Measurements from ENCODE around the gene MB21D2.
A peak's percentile ranks its signal among the peaks of the same experiment; 100 is the strongest.

The MB21D2 gene

DNA sequence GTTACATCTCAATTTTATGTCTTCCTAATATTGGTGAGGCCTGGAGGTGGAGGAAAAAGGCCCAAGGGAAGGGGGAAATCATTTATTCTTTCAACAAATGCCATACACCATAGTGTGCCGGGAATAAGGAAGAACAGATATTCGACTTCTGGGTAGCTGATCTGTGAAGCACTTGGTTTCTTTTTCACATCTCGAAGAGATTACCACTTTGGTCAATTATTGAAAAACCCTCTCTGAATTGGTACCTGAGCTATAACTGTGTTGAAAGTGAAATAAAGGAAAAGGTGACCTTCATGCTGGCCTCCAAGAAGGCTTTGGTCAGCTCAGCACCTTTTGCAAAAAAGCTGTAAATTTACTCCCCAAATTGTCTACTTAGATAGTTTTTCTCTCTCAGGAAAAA lies 14.2 kb upstream of the MB21D2 start:
- TF ChIP-seq, protein P1, sequence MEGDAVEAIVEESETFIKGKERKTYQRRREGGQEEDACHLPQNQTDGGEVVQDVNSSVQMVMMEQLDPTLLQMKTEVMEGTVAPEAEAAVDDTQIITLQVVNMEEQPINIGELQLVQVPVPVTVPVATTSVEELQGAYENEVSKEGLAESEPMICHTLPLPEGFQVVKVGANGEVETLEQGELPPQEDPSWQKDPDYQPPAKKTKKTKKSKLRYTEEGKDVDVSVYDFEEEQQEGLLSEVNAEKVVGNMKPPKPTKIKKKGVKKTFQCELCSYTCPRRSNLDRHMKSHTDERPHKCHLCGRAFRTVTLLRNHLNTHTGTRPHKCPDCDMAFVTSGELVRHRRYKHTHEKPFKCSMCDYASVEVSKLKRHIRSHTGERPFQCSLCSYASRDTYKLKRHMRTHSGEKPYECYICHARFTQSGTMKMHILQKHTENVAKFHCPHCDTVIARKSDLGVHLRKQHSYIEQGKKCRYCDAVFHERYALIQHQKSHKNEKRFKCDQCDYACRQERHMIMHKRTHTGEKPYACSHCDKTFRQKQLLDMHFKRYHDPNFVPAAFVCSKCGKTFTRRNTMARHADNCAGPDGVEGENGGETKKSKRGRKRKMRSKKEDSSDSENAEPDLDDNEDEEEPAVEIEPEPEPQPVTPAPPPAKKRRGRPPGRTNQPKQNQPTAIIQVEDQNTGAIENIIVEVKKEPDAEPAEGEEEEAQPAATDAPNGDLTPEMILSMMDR (IDR thresholded peaks at IDR 0.05; ENCODE audit: low read depth, low read length) = no peak
- no peak for DNase-seq (ENCODE audit: low read depth in 2 of 2)
- no peak overlapping the region for H3K4me3 ChIP-seq (replicated peaks in 1 of 2; ENCODE audit: low read depth in 2 of 2, low read length in 2 of 2)

DNA sequence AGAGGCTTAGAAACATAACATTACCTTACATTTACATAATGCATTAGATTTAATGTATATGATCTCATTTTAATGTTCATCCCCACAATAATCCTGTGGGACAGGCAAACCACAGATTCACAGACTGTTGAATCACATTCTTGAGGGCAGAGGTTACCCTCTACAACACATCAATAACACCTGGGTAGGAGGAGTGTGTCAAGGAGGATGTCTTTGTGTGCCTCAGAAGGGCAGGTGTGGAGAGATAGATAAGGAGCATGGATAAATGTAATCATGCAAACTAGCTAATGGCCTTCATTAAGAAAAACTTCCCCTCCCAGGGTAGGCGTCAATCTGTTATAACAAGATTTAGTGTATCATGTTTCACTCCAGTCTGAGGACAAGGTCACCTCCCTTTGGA lies 12.9 kb upstream of the MB21D2 start:
- H3K4me3 ChIP-seq (replicated peaks in 1 of 2; ENCODE audit: low read depth in 2 of 2, low read length in 2 of 2) = no peak overlapping the region
- DNase-seq (ENCODE audit: low read depth in 2 of 2) = no peak
- TF ChIP-seq, protein P1 (IDR thresholded peaks at IDR 0.05; ENCODE audit: low read depth, low read length) = no peak

DNA sequence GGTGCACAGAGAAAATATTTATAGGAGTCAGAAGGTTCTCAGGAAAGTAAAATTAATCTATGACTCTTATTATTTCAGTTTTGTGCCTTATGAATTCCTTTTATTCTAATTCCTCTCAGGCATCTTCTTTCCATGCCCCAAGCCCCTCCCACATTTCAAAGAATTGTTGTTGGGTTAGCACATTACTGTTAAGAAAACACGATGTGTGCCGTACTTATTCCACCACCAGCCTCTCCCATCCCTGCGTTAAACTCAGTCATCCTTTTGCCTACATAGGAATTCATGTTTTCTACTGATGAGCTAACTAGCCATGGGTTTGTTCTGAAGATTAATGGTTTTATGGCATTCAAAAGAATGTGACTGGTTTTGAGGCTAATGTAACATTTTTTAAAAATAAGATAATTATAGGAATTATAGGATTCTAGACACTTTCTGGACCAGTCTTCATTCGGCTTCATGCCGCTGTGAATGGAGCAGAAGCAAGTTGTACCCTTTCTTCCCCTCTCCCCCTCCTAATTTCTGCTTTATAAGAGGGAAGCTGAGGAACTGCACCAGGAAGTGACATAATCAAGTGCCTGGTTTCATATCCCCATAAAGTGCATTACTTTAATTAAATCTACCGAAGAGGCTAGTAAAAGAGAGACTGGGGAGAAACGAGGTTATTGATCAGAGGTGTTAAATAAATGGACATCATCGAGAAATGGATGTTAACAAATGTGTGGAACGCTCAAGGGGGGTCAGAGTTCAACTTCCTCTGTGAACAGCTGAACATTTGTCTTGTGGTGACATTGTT lies 12.3 kb upstream of the MB21D2 start:
- H3K4me3 ChIP-seq (replicated peaks in 1 of 2; ENCODE audit: low read depth in 2 of 2, low read length in 2 of 2) = no peak overlapping the region
- TF ChIP-seq, protein P1 (IDR thresholded peaks at IDR 0.05; ENCODE audit: low read depth, low read length) = no peak

DNA sequence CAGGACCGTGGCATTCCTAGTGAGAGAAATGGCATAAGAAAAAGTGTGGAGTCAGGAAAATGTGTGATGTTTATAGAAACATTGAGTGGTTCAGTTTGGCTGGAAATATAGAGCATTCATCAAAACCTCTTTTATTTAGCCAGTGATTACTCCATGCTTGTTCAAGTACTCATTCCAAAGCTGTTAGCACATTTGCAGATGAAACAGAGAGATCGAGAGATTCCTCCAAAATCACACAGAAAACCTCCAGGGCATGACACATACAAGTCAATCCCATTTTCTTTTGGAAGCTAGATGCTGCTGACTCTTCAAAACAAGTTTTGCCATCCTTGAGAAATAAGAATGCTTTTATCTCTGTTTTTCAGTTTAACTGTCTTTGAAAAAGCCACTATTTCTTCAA lies 11.5 kb upstream of the MB21D2 start:
- H3K4me3 ChIP-seq (replicated peaks in 1 of 2; ENCODE audit: low read depth in 2 of 2, low read length in 2 of 2) = no peak overlapping the region
- TF ChIP-seq, protein P1 (IDR thresholded peaks at IDR 0.05; ENCODE audit: low read depth, low read length) = no peak
- DNase-seq (ENCODE audit: low read depth in 2 of 2) = peak in 1 of 2 donors; percentile 36

More for the DNA sequence above, 12.3 kb upstream of the MB21D2 start:
- peak; percentile 50 to 51 for DNase-seq (ENCODE audit: low read depth in 2 of 2)

DNA sequence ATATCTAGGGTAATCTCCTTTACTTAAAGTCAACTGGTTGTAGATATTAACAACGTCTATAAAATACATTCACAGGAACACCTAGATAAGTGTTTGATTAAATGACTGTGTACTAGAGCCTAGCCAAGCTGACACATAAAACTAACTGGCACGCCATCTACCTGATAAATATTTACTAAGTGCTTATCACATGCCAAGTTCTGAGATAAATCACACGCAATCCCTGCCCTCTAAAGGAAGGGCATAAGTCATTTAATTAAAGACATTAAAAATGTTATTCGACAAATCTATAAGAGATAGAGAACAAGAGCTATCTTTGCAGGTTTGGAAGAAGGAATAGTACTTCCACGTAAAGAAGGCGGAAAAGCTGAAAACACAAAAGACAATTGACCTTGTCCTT lies 11.1 kb upstream of the MB21D2 start:
- TF ChIP-seq, protein P1 (IDR thresholded peaks at IDR 0.05; ENCODE audit: low read depth, low read length) = no peak
- H3K4me3 ChIP-seq (replicated peaks in 1 of 2; ENCODE audit: low read depth in 2 of 2, low read length in 2 of 2) = no peak overlapping the region
- no peak for DNase-seq (ENCODE audit: low read depth in 2 of 2)

DNA sequence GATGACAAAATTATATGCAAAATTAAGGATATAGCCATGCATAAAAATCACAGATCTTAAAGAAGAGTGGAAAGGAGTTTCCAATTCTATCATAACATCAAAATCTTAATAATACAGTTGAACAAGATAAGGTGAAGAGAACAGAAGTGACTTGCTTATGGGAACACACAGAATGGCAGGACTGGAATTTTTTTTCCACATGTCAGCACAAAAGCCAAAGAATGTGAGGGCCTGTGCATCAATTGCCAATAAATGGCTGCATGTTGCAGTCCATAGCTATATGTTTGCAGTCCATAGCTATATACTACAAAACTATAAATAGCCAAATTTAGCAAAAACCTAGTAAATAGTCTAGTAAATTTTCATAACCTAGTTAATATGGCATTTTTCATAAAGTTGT lies 10.4 kb upstream of the MB21D2 start:
- no peak for DNase-seq (ENCODE audit: low read depth in 2 of 2)
- H3K4me3 ChIP-seq (replicated peaks in 1 of 2; ENCODE audit: low read depth in 2 of 2, low read length in 2 of 2) = no peak overlapping the region
- TF ChIP-seq, protein P1 (IDR thresholded peaks at IDR 0.05; ENCODE audit: low read depth, low read length) = no peak

DNA sequence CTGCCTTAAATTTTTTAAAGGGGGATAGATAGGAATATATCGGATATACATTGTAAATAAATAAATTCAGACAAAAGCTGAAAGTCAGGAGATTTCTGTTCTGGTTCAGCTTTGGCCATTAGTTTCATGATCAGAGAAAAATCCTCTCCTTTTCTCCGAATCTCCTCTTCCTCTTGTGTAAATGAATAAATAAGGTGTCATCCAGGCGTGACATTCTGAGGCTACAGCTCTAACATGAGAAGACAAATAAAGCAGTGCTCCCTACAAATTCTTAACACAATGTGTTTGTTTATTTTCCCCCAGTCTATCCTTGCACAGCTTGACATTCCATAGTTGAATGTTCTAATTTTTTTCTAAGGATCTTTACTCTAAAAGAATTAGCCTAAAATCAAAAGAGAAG lies 9.4 kb upstream of the MB21D2 start:
- H3K4me3 ChIP-seq (replicated peaks in 1 of 2; ENCODE audit: low read depth in 2 of 2, low read length in 2 of 2) = no peak overlapping the region
- no peak for DNase-seq (ENCODE audit: low read depth in 2 of 2)
- TF ChIP-seq, protein P1 (IDR thresholded peaks at IDR 0.05; ENCODE audit: low read depth, low read length) = no peak

Measured in cardiac fibroblast (primary cell).